Stimulated activated CD8-positive, alpha-beta memory T cell treated with anti-CD3 and anti-CD28 coated beads, Interleukin-12 subunit alpha, Interleukin-12 subunit beta, amount 100 ng/mL, for 24 hours (primary cell): Measurements from ENCODE around the gene IL34.

Source experiments
- DNase-seq: peaks from one replicate; pipeline ENCODE4 v3.0.0-alpha.2; 2020; ENCODE audit errors: extremely low read depth

The IL34 gene

DNA sequence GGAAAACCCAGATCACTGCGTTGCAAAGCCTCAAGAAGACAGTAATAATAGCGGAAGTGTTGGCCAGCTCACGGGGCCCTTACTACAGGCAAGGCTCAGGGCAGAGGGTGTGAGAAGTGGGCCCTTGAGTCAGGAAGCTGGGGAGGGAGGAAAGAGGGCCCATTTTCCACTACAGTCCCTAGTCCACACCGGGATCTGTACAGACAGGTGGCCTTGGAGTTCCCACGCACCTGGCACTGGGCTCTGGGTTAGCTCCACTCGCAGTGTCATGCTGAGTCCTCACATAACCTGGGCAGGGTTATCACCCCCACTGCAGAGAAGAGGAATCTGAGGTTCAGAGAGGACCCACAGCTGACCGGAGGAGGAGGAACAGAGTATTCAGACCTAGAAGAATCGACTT is 56.3 kb downstream of the IL34 start:
- no peak for DNase-seq

DNA sequence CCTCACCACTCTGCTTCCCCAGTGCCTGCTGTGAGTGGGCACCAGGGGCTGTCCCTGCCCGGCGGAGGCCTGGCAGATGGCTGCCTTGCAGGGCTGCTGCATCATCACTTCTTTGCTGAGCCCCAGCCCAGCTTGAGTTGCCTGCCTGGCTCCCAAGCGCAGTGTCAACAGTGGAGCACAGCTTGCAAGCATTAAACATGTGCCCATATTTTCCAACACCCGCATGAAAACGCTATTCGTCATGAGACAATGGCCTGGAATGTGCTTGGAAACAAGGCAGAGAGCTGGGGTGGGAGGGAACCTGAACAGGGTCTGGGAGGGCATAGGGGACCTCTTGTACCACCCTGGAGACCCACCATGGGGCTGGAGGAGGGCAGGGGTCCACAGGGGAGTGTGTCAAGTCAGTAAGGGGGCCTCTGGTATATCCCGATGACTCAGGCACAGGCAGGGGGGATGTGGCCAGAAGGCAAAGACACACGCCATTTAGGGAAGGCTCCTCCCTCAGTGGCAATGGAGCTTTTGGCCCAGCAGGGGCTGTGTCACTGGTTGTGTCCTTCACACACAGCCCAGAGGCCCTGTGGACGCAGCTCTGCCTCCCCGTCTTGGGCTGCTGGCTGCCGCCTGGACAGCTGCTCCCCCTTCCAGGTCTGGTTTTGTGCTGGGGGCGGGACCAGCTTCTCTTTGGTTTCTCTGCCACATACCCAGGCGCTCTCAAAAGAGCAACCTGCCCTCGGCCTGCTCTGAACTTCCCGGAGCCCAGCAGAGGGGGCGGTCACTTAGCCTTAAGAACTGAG is 56.9 kb downstream of the IL34 start:
- no peak for DNase-seq

DNA sequence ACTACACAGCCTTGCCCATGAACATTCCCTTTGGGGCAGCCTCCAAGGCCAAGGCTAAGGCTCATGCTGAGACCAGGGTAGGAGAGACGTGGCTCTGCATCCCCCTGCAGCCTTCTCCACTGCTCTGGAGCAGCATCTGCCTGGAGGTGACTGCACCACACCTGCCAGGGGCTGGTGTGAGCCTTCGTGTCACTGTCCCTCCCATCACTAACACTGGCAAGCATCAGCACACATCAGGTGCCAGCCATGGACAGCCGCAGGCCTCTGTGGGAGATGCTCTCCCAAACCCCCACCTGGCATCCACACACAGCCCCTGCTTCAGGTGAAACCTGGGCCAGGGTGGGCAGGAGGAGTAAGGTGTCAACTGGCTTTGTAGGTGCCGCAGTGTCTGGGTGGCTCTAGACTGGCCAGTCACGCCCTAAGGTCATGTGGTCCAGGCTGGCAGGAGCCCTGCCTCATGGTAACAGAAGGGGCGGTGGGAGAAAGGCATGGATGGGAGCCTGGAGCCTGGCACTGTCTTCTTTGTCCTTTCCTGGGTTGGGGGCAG is 57.5 kb downstream of the IL34 start:
- DNase-seq = no peak

DNA sequence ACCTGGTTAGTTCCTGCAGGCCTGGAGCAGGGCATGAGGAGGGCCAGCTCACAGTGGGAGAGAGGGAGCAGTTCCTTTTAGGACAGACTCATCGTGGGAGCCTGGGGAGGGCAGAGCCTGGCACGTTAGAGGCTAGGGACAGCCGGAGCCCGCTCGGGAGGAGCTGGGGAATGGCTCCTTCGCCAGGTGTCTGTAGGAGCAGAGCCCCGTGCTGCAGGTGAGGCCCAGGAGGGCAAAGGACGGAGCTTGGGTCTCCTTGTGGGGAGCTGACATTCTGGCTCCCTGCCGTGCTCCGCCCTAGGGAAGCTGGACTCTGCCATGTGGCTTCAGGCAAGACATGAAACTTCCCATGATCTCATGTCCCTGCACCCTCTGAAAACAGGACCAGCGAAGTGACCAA is 58.2 kb downstream of the IL34 start:
- DNase-seq = no peak

DNA sequence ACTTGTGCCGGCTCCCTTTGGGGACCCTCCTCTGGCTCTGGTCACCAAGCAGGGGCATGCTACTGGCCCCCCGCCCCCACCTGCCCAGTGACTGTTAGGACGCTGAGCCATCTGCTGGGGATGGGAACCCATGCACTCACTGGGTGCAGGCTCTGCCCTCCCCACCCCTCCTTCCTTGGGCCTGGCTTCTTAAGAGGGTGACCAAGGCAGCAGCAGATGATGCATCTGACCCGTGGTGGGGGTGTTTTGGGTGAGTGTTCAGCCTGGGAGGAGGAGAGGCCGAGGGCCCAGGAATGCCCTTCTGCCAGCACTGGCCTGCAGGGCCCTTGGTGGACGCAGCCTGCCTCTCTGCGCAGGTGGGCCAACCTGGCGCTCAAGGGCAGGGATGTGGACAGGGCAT is 58.7 kb downstream of the IL34 start:
- no peak for DNase-seq

DNA sequence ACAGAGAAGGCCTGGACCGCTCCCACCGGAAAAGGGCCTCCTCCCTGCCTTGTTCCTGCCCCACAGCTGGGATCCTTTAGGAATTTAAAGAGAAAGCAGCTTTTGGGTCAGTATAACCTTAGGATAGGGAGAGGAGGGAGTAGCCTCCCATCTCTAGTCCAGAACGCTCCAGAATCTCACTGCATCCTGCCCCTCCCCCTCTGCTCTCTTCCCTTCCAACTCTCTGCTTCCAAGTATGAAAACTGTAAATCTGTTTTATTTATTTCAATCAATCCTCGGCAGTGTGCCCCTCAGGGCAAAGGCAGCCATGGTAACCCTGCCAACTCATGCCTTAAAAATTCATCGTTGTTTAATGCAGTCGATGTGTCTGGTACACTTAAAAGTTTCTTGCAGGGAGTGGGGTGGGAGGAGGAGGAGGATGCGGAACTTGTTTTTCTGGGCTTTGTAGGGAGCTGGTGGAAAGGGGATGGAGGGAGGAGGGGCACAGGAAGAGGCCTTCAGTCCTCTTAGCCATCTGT is 60.6 kb downstream of the IL34 start:
- DNase-seq = no peak

DNA sequence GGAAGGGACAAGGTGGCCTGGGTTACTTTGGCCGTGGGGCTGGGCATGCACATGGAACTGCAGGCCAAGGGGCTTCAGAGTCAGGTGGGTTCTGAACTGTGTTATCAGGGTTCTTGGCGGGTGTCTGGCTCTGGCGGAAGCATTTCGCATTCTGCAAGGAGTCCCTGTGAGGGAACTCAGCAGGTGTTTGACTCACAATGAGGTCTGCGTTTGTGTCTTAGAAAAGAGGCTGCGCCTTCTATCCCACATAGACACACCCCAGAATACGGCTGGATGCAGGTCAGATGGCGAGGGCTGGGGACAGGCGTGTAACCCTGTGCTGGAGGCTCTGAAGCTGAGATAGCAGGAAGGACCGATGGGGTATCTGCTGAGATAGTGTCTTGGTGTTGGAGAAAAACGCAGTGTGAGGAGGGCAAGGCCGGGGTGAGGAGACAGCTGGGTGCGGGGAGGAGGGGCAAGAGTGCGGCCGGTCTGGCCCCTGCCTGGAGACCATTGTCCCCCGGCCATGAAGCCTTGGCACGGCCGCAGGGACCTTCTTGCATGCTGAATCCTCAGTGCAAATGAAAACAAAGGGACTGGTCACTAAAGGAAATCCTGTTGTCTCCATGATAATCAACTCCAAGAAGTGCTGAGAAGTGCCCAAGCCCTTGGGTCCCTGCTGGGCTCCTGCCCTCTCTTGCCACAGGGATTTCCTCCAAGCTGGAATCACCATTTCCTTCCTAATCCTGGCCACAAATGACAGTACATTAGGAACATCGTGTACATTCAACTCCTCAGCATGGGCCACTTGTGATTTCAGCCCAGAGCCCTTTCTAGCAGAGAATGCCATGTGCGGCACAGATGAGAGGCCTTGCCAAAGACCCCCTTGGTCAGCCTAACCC is 62.2 kb downstream of the IL34 start:
- no peak for DNase-seq

DNA sequence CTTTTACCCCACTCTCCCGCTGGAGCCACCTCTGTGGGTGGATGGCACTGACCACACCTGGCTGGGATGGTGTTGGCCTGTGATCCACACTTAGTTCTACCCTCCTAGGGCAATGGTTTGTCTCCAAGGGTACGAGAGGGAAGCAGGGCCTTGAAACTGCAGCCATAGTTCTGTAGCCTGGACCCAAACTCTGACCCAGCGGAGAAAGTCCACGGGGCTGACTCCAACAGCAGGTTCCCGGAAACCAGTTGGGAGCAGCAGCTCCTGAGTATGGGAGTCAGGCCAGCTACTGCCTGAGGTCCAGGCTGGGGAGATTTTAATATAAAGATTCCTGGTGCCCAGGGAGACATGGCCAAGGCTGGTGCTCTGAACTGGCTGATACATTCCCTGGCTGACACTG is 63.1 kb downstream of the IL34 start:
- DNase-seq = no peak

DNA sequence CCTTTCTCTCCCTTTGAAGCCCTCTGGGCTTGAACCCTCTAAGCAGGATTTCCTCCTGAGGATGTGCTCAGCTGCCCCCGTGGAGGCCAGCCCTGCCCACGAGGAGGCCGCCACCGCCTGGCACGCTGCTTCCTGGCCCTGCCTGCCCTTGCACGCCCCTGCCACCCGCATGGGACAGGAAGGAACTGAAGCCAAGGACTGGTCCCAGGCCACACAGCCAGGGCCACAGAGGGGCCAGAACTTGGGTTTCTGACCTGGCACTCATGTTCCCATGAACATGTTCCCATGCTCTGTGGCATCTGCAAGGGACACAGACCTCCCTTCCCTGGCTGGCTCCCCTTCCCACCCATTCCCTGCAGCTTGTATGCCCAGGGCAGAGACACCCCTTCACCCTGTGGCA is 63.6 kb downstream of the IL34 start:
- no peak for DNase-seq
